ENCODE data around the gene IFNL2. TPM values are rescaled to one million over a fixed set of nuclear protein-coding genes. Genes with fewer than 3 reads are reported as not detected.

The IFNL2 gene
- total RNA-seq, 1 experiment from 2014 or later = not detected

- DNase-seq (no peak), ATAC-seq (no peak)
- Histone ChIP-seq H3K9me2 (replicated peaks; ENCODE audit: low read length) (no peaks in the 10 kb centered on the region), H3F3A (ENCODE audit: low read length, unreplicated experiment) (no peaks in the 10 kb centered on the region), H3K36me3 (ENCODE audit: low read depth, low read length) (no peaks in the 10 kb centered on the region), H3K79me2 (ENCODE audit: low read length) (no peaks in the 10 kb centered on the region), H3K9ac (ENCODE audit: low read length) (no peak overlapping the region), H3K4me3 (ENCODE audit: low read length) (no peak overlapping the region), H3K27me3 (ENCODE audit: low read length) (no peaks in the 10 kb centered on the region), H2AFZ (ENCODE audit: low read length) (no peak overlapping the region), H3K4me2 (ENCODE audit: low read length) (no peak overlapping the region), H3K27ac (ENCODE audit: low read length) (no peak overlapping the region), H4K20me1 (ENCODE audit: low read length) (no peaks in the 10 kb centered on the region), H3K9me3 (ENCODE audit: low read length) (no peaks in the 10 kb centered on the region), H3K4me1 (ENCODE audit: insufficient read depth, low read length) (no peaks in the 10 kb centered on the region)
- intact Hi-C loops (cut with micrococcal nuclease) = no loop called here
- BruUV-seq (replicated peaks) = no TSS peak
- CTCF ChIA-PET = no interaction called here
- TF ChIP-seq EZH2phosphoT487 (IDR thresholded peaks at IDR 0.05; ENCODE audit: borderline replicate concordance, low read length) = no peak
- no peak for TF ChIP-seq EZH2 (IDR thresholded peaks at IDR 0.05; ENCODE audit: low read length, unreplicated experiment)
- TF ChIP-seq CTCF (conservative IDR thresholded peaks at IDR 0.05; ENCODE audit: low read depth, low read length) = no peak
- POLR2A ChIA-PET (ENCODE audit: unreplicated experiment) = no interaction called here
These were observed 15.7 kb upstream of the IFNL2 start for GRCh38 chr19:39252458-39252857.

DNA sequence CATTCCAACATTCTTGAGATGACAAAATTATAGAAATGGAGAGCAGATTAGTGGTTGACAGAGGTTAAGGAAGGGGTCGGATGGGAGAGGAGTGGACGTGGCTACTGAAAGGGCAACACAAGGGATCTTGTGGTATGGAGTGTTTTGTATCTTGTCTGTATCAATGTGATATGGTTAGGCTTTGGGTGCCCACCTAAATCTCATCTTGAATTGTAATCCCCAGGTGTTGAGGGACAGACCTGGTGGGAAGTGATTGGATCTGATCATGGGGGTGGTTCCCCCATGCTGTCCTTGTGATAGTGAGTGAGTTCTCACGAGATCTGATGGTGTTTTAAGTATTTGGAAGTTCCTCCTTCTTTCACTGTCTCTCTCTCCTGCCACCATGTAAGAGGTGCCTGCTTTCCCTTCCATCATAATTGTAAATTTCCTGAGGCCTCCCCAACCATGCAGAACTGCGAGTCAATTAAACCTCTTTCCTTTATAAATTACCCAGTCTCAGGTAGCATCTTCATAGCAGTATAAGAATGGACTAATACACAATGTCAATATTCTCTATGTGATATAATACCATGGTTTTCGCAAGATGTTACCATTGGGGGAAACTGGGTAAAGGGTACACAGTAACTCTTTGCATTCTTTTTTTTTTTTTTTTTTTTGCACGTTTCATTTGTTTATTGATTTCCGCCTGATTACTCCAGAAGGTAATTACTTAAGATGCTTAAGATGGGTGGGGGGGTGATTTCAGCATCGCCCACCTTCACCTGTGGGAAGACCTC, 14.6 kb upstream of the IFNL2 start:
- Histone ChIP-seq H3K27ac (ENCODE audit: low read length) (no peak overlapping the region), H2AFZ (ENCODE audit: low read length) (no peak overlapping the region), H3K4me2 (ENCODE audit: low read length) (no peak overlapping the region), H3K36me3 (ENCODE audit: low read depth, low read length) (no peaks in the 10 kb centered on the region), H3K9me2 (replicated peaks; ENCODE audit: low read length) (no peaks in the 10 kb centered on the region), H3K9me3 (ENCODE audit: low read length) (no peaks in the 10 kb centered on the region), H3K4me1 (ENCODE audit: insufficient read depth, low read length) (no peaks in the 10 kb centered on the region), H3F3A (ENCODE audit: low read length, unreplicated experiment) (no peaks in the 10 kb centered on the region), H3K9ac (ENCODE audit: low read length) (no peak overlapping the region), H3K4me3 (ENCODE audit: low read length) (no peak overlapping the region), H3K79me2 (ENCODE audit: low read length) (no peaks in the 10 kb centered on the region), H4K20me1 (ENCODE audit: low read length) (no peaks in the 10 kb centered on the region), H3K27me3 (ENCODE audit: low read length) (no peaks in the 10 kb centered on the region)
- intact Hi-C loops (cut with micrococcal nuclease) = no loop called here
- POLR2A ChIA-PET (ENCODE audit: unreplicated experiment) = no interaction called here
- TF ChIP-seq EZH2 (IDR thresholded peaks at IDR 0.05; ENCODE audit: low read length, unreplicated experiment) = no peak
- no peak for TF ChIP-seq EZH2phosphoT487 (IDR thresholded peaks at IDR 0.05; ENCODE audit: borderline replicate concordance, low read length)
- TF ChIP-seq CTCF (conservative IDR thresholded peaks at IDR 0.05; ENCODE audit: low read depth, low read length) = no peak
- no peak for ATAC-seq
- no TSS peak for BruUV-seq (replicated peaks)
- CTCF ChIA-PET = no interaction called here
- DNase-seq = no peak

DNA sequence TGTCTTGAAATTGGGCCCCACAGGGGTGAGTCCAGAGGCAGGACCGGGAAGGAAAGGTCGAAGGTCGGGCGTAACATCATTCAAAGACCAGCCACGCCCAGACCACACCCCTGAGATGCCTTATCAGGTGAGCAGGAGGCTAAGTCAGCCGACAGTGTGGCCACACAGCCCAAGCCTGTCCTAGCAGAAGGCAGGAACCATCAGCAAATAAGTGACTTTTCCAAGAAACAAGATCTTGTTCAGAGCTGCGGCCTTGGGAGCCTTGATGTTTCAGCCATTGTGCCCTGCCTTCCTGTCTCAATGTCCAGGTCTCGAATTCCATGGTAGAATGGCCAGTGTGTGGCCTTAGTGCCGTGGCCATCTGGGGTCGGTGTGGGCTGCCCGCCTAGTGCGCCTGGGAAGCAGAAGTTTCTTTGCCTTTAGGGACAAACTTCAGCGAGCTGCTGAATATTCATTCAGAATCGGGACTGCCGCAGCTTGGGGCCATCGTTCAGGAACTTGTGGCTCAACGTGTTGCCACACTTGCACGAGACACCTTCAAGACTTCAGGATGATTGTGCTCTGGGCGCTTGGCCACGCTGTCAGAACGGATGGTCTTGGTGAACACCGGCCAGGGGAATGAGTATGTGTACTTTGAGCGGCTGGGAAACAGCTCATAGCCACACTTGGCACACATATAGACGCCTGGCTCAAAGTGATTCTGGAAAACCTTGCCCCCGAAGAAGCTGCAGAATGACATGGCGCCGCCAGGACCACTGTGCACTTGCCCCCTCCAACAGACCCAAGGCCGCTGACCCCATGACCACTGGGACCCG, 13.5 kb upstream of the IFNL2 start:
- Histone ChIP-seq H3K4me2 (ENCODE audit: low read length) (no peak overlapping the region), H3F3A (ENCODE audit: low read length, unreplicated experiment) (no peaks in the 10 kb centered on the region), H3K9me3 (ENCODE audit: low read length) (no peaks in the 10 kb centered on the region), H3K4me3 (ENCODE audit: low read length) (no peak overlapping the region), H2AFZ (ENCODE audit: low read length) (no peak overlapping the region), H3K36me3 (ENCODE audit: low read depth, low read length) (no peaks in the 10 kb centered on the region), H3K4me1 (ENCODE audit: insufficient read depth, low read length) (no peaks in the 10 kb centered on the region), H3K79me2 (ENCODE audit: low read length) (no peaks in the 10 kb centered on the region), H3K27ac (ENCODE audit: low read length) (no peak overlapping the region), H3K9me2 (replicated peaks; ENCODE audit: low read length) (no peaks in the 10 kb centered on the region), H4K20me1 (ENCODE audit: low read length) (no peaks in the 10 kb centered on the region), H3K9ac (ENCODE audit: low read length) (no peak overlapping the region), H3K27me3 (ENCODE audit: low read length) (peaks cover 2% of the 10 kb centered on the region; the same call in 1 of the 2 replicates)
- intact Hi-C loops (cut with micrococcal nuclease) = no loop called here
- TF ChIP-seq CTCF (conservative IDR thresholded peaks at IDR 0.05; ENCODE audit: low read depth, low read length) (no peak), EZH2 (IDR thresholded peaks at IDR 0.05; ENCODE audit: low read length, unreplicated experiment) (no peak), EZH2phosphoT487 (IDR thresholded peaks at IDR 0.05; ENCODE audit: borderline replicate concordance, low read length) (no peak)
- ATAC-seq = no peak
- ChIA-PET POLR2A (ENCODE audit: unreplicated experiment) (no interaction called here), CTCF (no interaction called here)
- BruUV-seq (replicated peaks) = no TSS peak
- no peak for DNase-seq
